ENCODE results near the gene PAX5.

- TF ChIP-seq POLR2AphosphoS5 (IDR thresholded peaks at IDR 0.05) (no peak), TAF1 (IDR thresholded peaks at IDR 0.05; ENCODE audit: low read depth) (no peak), CTCF (IDR thresholded peaks at IDR 0.05; ENCODE audit: poor library complexity, severe bottlenecking) (no peak), EZH2 (IDR thresholded peaks at IDR 0.05; ENCODE audit: borderline replicate concordance, insufficient read depth, low read length, poor library complexity, severe bottlenecking) (no peak), REST (IDR thresholded peaks at IDR 0.05; ENCODE audit: borderline replicate concordance) (no peak), EP300 (conservative IDR thresholded peaks at IDR 0.05; ENCODE audit: poor library complexity, severe bottlenecking) (no peak), RAD21 (conservative IDR thresholded peaks at IDR 0.05) (no peak), MXI1 (conservative IDR thresholded peaks at IDR 0.05; ENCODE audit: poor library complexity, severe bottlenecking) (no peak)
Measured at GRCh38 chr9:36813154-36813553, 220.9 kb downstream of the PAX5 start.
